NCI-H2196 (cell line): ENCODE measurements around the gene JMJD1C.
A peak's percentile ranks its signal among the peaks of the same experiment; 100 is the strongest.
"Not testable (repeated sequence)": the region's sequence is repeated elsewhere in the genome, so short reads cannot be mapped to it uniquely, and the experiment has no call there.

Experiments
- DNase-seq: peaks from one replicate; lab custom pipeline; 2025; ENCODE audit not compliant: unreplicated experiment; lab: John Stamatoyannopoulos, UW

Gene JMJD1C

GRCh38 chr10:63410633-63411032 is 55.1 kb downstream of the JMJD1C start:
- no peak for DNase-seq

- no peak for DNase-seq
Observed at GRCh38 chr10:63409465-63410027, 56.2 kb downstream of the JMJD1C start.

DNA sequence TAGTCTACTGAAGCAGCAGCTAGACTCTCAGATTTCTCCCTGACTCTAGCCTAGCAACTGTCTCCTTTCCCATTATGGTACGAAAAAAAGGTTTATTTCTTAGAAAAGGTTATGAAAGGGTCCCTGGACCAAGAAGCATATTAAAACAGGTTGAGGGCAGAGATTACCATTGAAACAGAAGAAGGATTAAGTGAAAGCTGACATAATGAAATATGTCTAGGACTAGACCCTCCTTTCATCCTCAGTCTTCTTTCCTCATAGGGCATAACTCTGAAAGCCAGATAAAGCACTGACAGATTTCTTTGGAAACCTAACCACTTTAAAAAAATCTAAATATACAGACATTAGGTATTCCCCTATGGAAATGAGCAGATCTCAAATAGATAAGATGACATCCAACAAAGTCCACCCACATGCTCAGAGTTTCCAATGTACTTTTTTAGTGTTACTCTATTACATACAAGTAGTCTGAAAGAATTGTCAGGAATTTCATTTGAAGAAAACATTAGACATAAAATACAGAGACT is 58.6 kb downstream of the JMJD1C start:
- no peak for DNase-seq

- no peak for DNase-seq
Observed at GRCh38 chr10:63396133-63396761, 69.5 kb downstream of the JMJD1C start.

DNA sequence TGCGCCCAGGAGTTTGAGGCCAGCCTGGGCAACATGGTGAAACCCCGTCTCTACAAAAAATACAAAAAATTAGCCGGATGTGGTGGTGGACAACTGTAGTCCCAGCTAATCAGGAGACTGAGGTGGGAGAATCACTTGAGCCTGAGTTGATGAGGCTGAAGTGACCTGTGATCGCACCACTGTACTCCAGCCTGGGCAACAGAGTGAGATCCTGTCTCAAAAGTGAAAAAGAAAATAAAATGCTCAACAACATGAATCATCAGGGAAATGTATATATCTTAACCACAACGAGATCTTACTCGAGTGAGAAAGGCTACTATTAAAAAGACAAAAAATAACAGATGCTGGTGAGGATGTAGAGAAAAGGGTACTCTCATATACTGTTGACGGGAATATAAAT is 72.7 kb downstream of the JMJD1C start:
- no peak for DNase-seq

DNA sequence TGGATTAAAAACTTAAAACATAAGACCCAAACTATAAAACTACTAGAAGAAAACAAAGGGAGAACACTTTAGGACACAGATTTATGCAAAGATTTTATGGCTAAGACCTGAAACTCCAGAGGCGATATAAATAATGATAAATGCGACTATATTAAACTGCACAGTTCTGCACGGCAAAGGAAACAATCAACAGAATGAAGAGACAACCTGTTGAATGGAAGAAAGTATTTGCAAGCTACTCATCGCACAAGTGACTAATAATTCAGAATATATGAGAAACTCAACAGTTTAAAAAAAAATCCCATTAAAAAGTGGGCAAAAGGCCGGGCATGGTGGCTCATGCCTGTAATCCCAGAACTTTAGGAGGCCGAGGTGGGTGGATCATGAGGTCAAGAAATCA is 73.6 kb downstream of the JMJD1C start:
- DNase-seq, result no peak

GRCh38 chr10:63391812-63392211 is 74.0 kb downstream of the JMJD1C start:
- DNase-seq, result no peak

DNA sequence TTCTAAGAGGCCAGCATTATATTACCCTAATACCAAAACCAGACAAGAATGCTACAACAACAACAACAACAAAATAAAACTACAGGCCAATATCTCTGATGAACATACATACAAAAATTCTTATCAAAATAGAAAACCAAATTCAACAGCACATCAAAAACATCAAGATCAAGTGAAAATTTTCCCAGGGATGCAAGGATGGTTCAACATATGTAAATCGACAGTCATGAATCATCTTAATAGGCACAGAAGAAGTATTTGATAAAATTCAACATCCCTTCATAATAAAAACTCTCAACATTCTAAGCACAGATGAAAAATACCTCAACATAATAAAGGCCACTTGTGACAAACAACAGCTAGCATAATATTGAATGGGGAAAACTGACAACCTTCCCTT is 75.3 kb downstream of the JMJD1C start:
- DNase-seq, result no peak

GRCh38 chr10:63388421-63389031 is 77.3 kb downstream of the JMJD1C start:
- peak; percentile 8 for DNase-seq

DNA sequence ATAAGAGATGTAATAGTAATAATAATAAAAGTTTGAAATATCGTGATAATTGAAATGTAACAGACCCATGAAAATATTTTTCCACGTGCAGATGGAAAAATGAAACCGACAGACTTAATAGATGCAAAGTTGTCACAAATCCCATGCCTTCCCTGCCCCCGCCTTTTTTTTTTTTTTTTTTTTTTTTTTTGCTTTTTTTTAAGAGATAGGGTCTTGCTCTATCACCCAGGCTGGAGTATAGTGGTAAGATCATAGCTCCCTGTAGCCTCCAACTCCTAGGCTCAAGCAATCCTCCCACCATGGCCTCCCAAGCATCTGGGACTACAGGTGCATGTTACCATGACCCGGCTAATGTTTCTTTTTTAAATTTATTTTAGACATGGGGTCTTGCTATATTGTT is 80.5 kb downstream of the JMJD1C start:
- DNase-seq, result no peak

DNA sequence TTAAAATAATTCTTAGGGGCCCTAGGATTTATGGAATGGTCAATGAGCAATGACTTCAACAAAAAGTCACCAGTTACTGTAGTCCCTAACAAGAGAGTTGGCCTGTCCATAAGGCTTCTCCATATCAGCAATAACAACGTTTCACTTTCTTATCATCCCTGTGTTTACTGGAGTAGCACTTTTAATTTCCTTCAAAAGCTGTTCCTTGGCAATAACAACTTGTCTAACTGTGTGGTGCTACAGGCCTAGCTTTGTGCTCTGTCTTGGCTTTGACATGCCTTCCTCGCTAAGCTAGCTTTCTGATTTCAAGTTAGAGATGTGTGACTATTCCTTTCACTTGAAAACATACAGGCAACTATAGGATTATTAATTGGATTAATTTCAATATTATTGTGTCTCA is 81.1 kb downstream of the JMJD1C start:
- no peak for DNase-seq

- DNase-seq, result no peak
Observed at GRCh38 chr10:63384001-63384400, 81.8 kb downstream of the JMJD1C start.

GRCh38 chr10:63383141-63383540 is 82.6 kb downstream of the JMJD1C start:
- DNase-seq, result no peak

GRCh38 chr10:63382066-63382465 is 83.7 kb downstream of the JMJD1C start:
- DNase-seq, result no peak

GRCh38 chr10:63377305-63377661 is 88.5 kb downstream of the JMJD1C start:
- DNase-seq, result not testable (repeated sequence)

DNA sequence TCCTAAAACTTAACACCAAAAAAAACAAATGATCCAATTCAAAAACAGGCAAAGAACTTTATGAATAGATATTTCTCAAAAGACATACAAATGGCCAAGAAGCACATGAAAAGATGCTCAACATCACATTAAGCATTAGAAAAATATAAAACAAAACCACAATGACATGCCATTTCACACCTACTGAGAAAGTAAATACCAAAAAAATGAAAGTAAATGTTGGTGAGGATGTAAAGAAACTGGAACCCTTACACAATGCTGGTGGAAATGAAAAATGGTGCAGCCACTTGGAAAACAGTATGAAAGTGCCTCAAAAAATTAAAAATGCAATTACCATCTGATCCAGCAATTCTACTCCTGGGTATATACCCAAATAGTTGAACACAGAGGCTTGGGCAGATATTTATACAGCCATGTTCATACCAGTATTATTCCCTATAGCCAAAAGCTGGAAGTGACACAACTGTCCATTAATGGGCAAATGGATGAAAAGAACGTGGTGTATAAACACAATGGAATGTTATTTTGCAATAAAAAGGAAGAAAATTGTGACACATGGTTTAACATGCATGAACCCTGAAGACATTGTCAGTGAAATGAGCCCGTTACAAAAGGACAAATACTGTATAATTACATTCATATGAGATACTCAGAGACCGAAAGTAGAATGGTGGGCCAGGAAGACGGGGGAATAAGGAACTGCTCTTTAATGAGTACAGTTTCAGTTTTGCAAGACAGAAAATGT is 89.0 kb downstream of the JMJD1C start:
- no peak for DNase-seq

DNA sequence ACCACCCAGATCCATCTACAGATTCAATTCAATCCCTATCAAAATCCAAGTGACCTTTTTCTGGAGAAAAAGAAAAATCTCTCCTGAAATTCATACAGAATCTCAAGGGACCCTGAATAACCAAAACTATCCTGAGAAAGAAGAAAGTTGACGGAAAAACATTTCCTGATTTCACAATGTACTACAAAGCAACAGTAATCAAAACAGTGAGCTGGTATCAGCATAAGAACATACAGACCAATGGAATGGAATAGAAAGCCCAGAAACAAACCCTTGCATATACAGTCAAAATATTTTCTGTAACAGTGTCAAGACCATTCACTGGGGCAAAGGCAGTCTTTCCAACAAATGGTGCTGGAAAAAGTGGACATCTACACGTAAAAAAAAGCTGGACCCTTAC is 89.9 kb downstream of the JMJD1C start:
- DNase-seq, result no peak

DNA sequence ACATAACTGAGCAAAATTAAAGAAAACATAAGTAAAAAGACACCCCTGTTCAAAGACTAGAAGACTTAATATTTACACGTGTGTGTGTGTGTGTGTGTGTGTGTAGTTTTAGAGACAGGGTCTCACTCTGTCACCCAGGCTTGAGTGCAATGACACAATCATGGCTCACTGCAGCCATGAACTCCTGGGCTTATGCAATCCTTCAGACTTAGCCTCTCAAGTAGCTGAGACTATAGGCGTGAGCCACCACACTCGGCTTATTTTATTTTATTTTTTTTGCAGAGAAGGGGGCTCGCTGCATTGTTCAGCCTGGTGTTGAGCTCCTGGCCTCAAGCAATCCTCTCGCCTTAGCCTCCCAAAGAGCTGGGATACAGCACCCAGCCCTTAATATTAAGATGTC is 90.3 kb downstream of the JMJD1C start:
- DNase-seq, result no peak

- DNase-seq, result no peak
Observed at GRCh38 chr10:63374991-63375390, 90.8 kb downstream of the JMJD1C start.

DNA sequence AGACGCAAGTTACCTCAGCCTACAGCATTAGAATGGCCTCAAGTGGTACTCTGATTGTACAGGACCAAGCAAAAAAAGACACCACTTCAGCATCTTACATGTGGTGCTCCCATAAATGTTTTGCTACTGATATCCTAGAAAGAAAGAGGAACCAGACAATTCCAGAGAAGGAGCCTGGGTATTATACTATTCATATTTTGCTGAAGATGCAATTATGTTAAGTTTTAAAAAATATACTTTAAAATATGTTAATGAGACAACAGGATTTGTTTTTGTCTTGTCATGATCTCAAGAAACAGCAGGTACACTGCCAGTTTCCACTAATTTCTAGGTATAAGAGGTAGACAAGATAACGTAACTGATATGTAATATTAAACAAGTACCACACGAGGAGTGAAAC is 92.6 kb downstream of the JMJD1C start:
- DNase-seq, result no peak

- DNase-seq, result no peak
Observed at GRCh38 chr10:63369711-63370110, 96.1 kb downstream of the JMJD1C start.

- DNase-seq, result no peak
Observed at GRCh38 chr10:63368365-63368764, 97.4 kb downstream of the JMJD1C start.
